Retinal pigment epithelial cell (primary cell): ENCODE measurements around the gene TRANK1.

Source experiments
- DNase-seq: peaks from one replicate; pipeline ENCODE4 v3.0.0-alpha.2; 2010; ENCODE audit warnings: low read depth
- H3K4me3 ChIP-seq: 2 replicates; pipeline ENCODE4 v1.5.1; 2011; ENCODE audit warnings: mild to moderate bottlenecking, low read length, control low read depth, moderate library complexity
- CTCF ChIP-seq: conservative IDR thresholded peaks from 2 replicates; pipeline ENCODE4 v1.5.1; 2011; ENCODE audit warnings: low read depth, low read length, control low read depth, inconsistent platforms

Gene TRANK1

GRCh38 chr3:36812240-36812639, 132.6 kb downstream of the TRANK1 start:
- no peak for DNase-seq

GRCh38 chr3:36811768-36812167, 133.1 kb downstream of the TRANK1 start:
- no peak overlapping the region for H3K4me3 ChIP-seq
- no peak for DNase-seq
- TF ChIP-seq CTCF: no peak

More at GRCh38 chr3:36812240-36812639, 132.6 kb downstream of the TRANK1 start:
- no peak for TF ChIP-seq CTCF
- H3K4me3 ChIP-seq: no peak overlapping the region

GRCh38 chr3:36804295-36805055, 140.4 kb downstream of the TRANK1 start:
- no peak for DNase-seq
- no peak for TF ChIP-seq CTCF
- H3K4me3 ChIP-seq: no peak overlapping the region

- DNase-seq: no peak
- no peak overlapping the region for H3K4me3 ChIP-seq
- no peak for TF ChIP-seq CTCF
Observed at GRCh38 chr3:36803091-36803791, 141.6 kb downstream of the TRANK1 start.

- no peak for DNase-seq
- no peak overlapping the region for H3K4me3 ChIP-seq
- TF ChIP-seq CTCF: no peak
Observed at GRCh38 chr3:36800533-36801116, 144.2 kb downstream of the TRANK1 start.

GRCh38 chr3:36796881-36797280, 148.0 kb downstream of the TRANK1 start:
- no peak for TF ChIP-seq CTCF
- no peak overlapping the region for H3K4me3 ChIP-seq
- DNase-seq: peak; percentile 46
